MCF 10A (cell line): ENCODE measurements around the gene CPN2. TPM values are rescaled to one million over a fixed set of nuclear protein-coding genes. Genes with fewer than 3 reads are reported as not detected.

Source experiments
- BruUV-seq: library from RNA; stranded (reverse); fragments of 400-500 nt; replicated peaks from 2 replicates; lab custom pipeline; 2021; lab: Mats Ljungman, UMichigan
- CTCF ChIA-PET: fragments of 300-600 bp; sonication (Branson Sonifier 250); formaldehyde crosslinking; extraction: SDS; loops from one replicate; lab custom pipeline; 2021; ENCODE audit warnings: antibody characterized with exemption, inconsistent platforms; lab: Yijun Ruan, JAX
- POLR2A ChIA-PET: fragments of 300-600, 350-650 bp; sonication (Branson Sonifier 250); formaldehyde crosslinking; extraction: SDS; loops from one replicate; lab custom pipeline; 2020; ENCODE audit warnings: antibody characterized with exemption, inconsistent platforms; lab: Yijun Ruan, JAX
- DNase-seq: peaks from one replicate; pipeline ENCODE4 v3.0.0-alpha.2; 2018; ENCODE audit not compliant: unreplicated experiment
- H3K27ac Mint-ChIP-seq: one replicate; pipeline ENCODE4 v1.8.0; 2022; ENCODE audit warnings: mild to moderate bottlenecking, low read depth, mixed read lengths; ENCODE audit not compliant: unreplicated experiment
- H3K27me3 Mint-ChIP-seq: one replicate; pipeline ENCODE4 v1.8.0; 2022; ENCODE audit warnings: mixed read lengths; ENCODE audit not compliant: insufficient read depth, unreplicated experiment
- H3K36me3 Mint-ChIP-seq: one replicate; pipeline ENCODE4 v1.8.0; 2022; ENCODE audit warnings: mild to moderate bottlenecking, moderate library complexity, mixed read lengths; ENCODE audit not compliant: insufficient read depth, unreplicated experiment
- H3K4me1 Mint-ChIP-seq: one replicate; pipeline ENCODE4 v1.8.0; 2022; ENCODE audit warnings: mixed read lengths; ENCODE audit not compliant: insufficient read depth, unreplicated experiment
- H3K4me3 Mint-ChIP-seq: one replicate; pipeline ENCODE4 v1.8.0; 2022; ENCODE audit warnings: mild to moderate bottlenecking, moderate library complexity, mixed read lengths; ENCODE audit not compliant: unreplicated experiment
- H3K9me3 Mint-ChIP-seq: one replicate; pipeline ENCODE4 v1.8.0; 2022; ENCODE audit warnings: mixed read lengths; ENCODE audit not compliant: unreplicated experiment
- CTCF ChIP-seq: fragments of 200-600 bp; IDR thresholded peaks from one replicate; pipeline ENCODE4 v1.8.0; 2022; ENCODE audit warnings: antibody characterized with exemption, mild to moderate bottlenecking; ENCODE audit not compliant: unreplicated experiment
- intact Hi-C: fragments of 100-400 bp; cut with micrococcal nuclease; formaldehyde crosslinking; loops from 2 replicates; pipeline ENCODE4 v1.14.1; 2022
- total RNA-seq: library from RNA; stranded (reverse); gene quantifications from 2 replicates; pipeline ENCODE4 v1.2.3, GENCODE V29; 2022

The CPN2 gene
- total RNA-seq, 1 experiment from 2014 or later = not detected

GRCh38 chr3:194395778-194396538, 44.8 kb upstream of the CPN2 start:
- Mint-ChIP-seq H3K27me3 (peaks cover 7% of the 10 kb centered on the region), H3K4me1 (no peaks in the 10 kb centered on the region), H3K27ac (no peak overlapping the region), H3K9me3 (peaks cover 7% of the 10 kb centered on the region), H3K4me3 (no peak overlapping the region), H3K36me3 (peaks cover 6% of the 10 kb centered on the region)
- POLR2A ChIA-PET = interaction anchor here (1.0 to 1.3 kb wide), 5 partner anchors 8 to 255 kb away, joined by 3 to 4 read pairs (median 3); no protein-coding TSS in a partner anchor
- no peak for TF ChIP-seq CTCF
- intact Hi-C loops = no loop called here
- DNase-seq = no peak
- no TSS peak for BruUV-seq
- CTCF ChIA-PET = interaction anchor here (0.6 to 3.3 kb wide), 5 partner anchors 8 to 1336 kb away, joined by 3 to 16 read pairs (median 6); no protein-coding TSS in a partner anchor

GRCh38 chr3:194395212-194395611, 44.1 kb upstream of the CPN2 start:
- TF ChIP-seq CTCF = no peak
- no peak overlapping the region for H3K27ac Mint-ChIP-seq
- no peaks in the 10 kb centered on the region for H3K4me1 Mint-ChIP-seq
- DNase-seq = peak; percentile 43
- H3K9me3 Mint-ChIP-seq = peaks cover 15% of the 10 kb centered on the region
- no TSS peak for BruUV-seq
- peaks cover 4% of the 10 kb centered on the region for H3K36me3 Mint-ChIP-seq
- intact Hi-C loops = no loop called here
- ChIA-PET CTCF (interaction anchor here (1.1 to 3.3 kb wide), 4 partner anchors 9 to 61 kb away, joined by 5 to 16 read pairs (median 6); no protein-coding TSS in a partner anchor), POLR2A (interaction anchor here (0.6 to 1.3 kb wide), 5 partner anchors 9 to 770 kb away, joined by 3 to 4 read pairs (median 3); no protein-coding TSS in a partner anchor)
- H3K4me3 Mint-ChIP-seq = no peak overlapping the region
- peaks cover 14% of the 10 kb centered on the region for H3K27me3 Mint-ChIP-seq

- CTCF ChIA-PET = interaction anchor here (3.1 kb wide), 1 partner anchor 12 kb away, joined by 16 read pairs; no protein-coding TSS in a partner anchor
- H3K4me1 Mint-ChIP-seq = no peaks in the 10 kb centered on the region
- no TSS peak for BruUV-seq
- no peak for DNase-seq
- TF ChIP-seq CTCF = no peak
- H3K36me3 Mint-ChIP-seq = no peaks in the 10 kb centered on the region
- peaks cover 20% of the 10 kb centered on the region for H3K9me3 Mint-ChIP-seq
- intact Hi-C loops = no loop called here
- no peak overlapping the region for H3K4me3 Mint-ChIP-seq
- POLR2A ChIA-PET = interaction anchor here (0.7 kb wide), 1 partner anchor 40 kb away, joined by 3 read pairs; no protein-coding TSS in a partner anchor
- H3K27me3 Mint-ChIP-seq = peaks cover 24% of the 10 kb centered on the region
- H3K27ac Mint-ChIP-seq = no peak overlapping the region
Measured at GRCh38 chr3:194392576-194392975, 41.4 kb upstream of the CPN2 start.

- ChIA-PET CTCF (interaction anchor here (1.0 to 3.1 kb wide), 2 partner anchors 14 to 47 kb away, joined by 4 to 16 read pairs; no protein-coding TSS in a partner anchor), POLR2A (interaction anchor here (0.7 kb wide), 1 partner anchor 252 kb away, joined by 3 read pairs; no protein-coding TSS in a partner anchor)
- Mint-ChIP-seq H3K27me3 (peaks cover 24% of the 10 kb centered on the region), H3K9me3 (peaks cover 20% of the 10 kb centered on the region), H3K27ac (no peak overlapping the region), H3K4me3 (no peak overlapping the region), H3K4me1 (no peaks in the 10 kb centered on the region), H3K36me3 (no peaks in the 10 kb centered on the region)
- intact Hi-C loops = no loop called here
- TF ChIP-seq CTCF = no peak
- no TSS peak for BruUV-seq
- no peak for DNase-seq
Measured at GRCh38 chr3:194390835-194391234, 39.7 kb upstream of the CPN2 start.
